CD4-positive, alpha-beta T cell (primary cell): Measurements from ENCODE around the gene STK32B. TPM values are rescaled to one million over a fixed set of nuclear protein-coding genes. Genes with fewer than 3 reads are reported as not detected.

Experiments
- ATAC-seq: fragments of 200-7000 bp; cut with Tn5 transposase; one replicate; pipeline ENCODE4 v1.10.0; 2022; ENCODE audit warnings: mild to moderate bottlenecking; ENCODE audit not compliant: poor library complexity
- CTCF ChIA-PET: fragments of 350-600 bp; sonication (Branson Sonifier 250); formaldehyde crosslinking; loops from one replicate; lab custom pipeline; 2021; ENCODE audit warnings: antibody characterized with exemption, inconsistent platforms; lab: Charles Lee
- POLR2A ChIA-PET: fragments of 350-600 bp; sonication (Branson Sonifier 250); formaldehyde crosslinking; loops from one replicate; lab custom pipeline; 2021; ENCODE audit warnings: antibody characterized with exemption, inconsistent platforms; lab: Charles Lee
- DNase-seq, 14 experiments: peaks; one replicate each; pipeline ENCODE4 v3.0.0-alpha.2; 2013 to 2020; ENCODE audit warnings: mixed read lengths in 2 of 14
- H3K27ac ChIP-seq, 2 donors: one replicate each; pipeline versions ENCODE4 v1.5.1 to v1.7.0; 2013; ENCODE audit warnings: low read length in 2 of 2, low read depth in 1 of 2, mild to moderate bottlenecking in 1 of 2
- H3K27me3 ChIP-seq, 2 experiments: 1 replicate in 1 of 2; 2 replicates in 1 of 2; pipeline versions ENCODE4 v1.6.1 to v1.7.0; 2013; ENCODE audit warnings: low read length in 2 of 2, control low read depth in 1 of 2, mild to moderate bottlenecking in 1 of 2, moderate library complexity in 1 of 2; ENCODE audit not compliant: insufficient read depth in 2 of 2, control insufficient read depth in 1 of 2
- H3K36me3 ChIP-seq: one replicate; pipeline ENCODE4 v1.6.1; 2013; ENCODE audit warnings: low read length, control low read depth; ENCODE audit not compliant: insufficient read depth
- H3K4me1 ChIP-seq: one replicate; pipeline ENCODE4 v1.6.1; 2013; ENCODE audit warnings: low read length, control low read depth; ENCODE audit not compliant: insufficient read depth
- H3K4me3 ChIP-seq: one replicate; pipeline ENCODE4 v1.5.1; 2013; ENCODE audit warnings: mild to moderate bottlenecking, low read length, moderate library complexity
- H3K9me3 ChIP-seq, 2 experiments: 1 replicate in 1 of 2; 2 replicates in 1 of 2; pipeline versions ENCODE4 v1.6.1 to v1.7.0; 2013; ENCODE audit warnings: low read length in 2 of 2, mild to moderate bottlenecking in 2 of 2, control low read depth in 1 of 2, moderate library complexity in 1 of 2; ENCODE audit not compliant: control insufficient read depth in 1 of 2, insufficient read depth in 1 of 2
- H3K27ac Mint-ChIP-seq: one replicate; pipeline ENCODE4 v1.8.0; 2020; ENCODE audit warnings: mixed read lengths
- H3K27me3 Mint-ChIP-seq: one replicate; pipeline ENCODE4 v1.8.0; 2021; ENCODE audit warnings: mixed read lengths
- H3K36me3 Mint-ChIP-seq: one replicate; pipeline ENCODE4 v1.8.0; 2021; ENCODE audit warnings: low read depth, mixed read lengths
- H3K4me1 Mint-ChIP-seq: one replicate; pipeline ENCODE4 v1.8.0; 2021; ENCODE audit warnings: low read depth, mixed read lengths
- H3K4me3 Mint-ChIP-seq: one replicate; pipeline ENCODE4 v1.8.0; 2020; ENCODE audit warnings: mild to moderate bottlenecking, mixed read lengths
- H3K9me3 Mint-ChIP-seq: one replicate; pipeline ENCODE4 v1.8.0; 2020; ENCODE audit warnings: mixed read lengths
- CTCF ChIP-seq: fragments of 200-600 bp; IDR thresholded peaks from one replicate; pipeline ENCODE4 v1.8.0; 2022; ENCODE audit warnings: antibody characterized with exemption, mild to moderate bottlenecking
- intact Hi-C, 2 experiments: fragments of 100-400 bp; cut with DNase I in 1 of 2; cut with micrococcal nuclease in 1 of 2; formaldehyde crosslinking; loops; one replicate each; pipeline versions ENCODE4 v1.15.1 to v1.9.0; 2023 to 2025; cut with DNase I, micrococcal nuclease
- total RNA-seq, 174 experiments: library from RNA in 2 of 174; stranded (reverse) in 2 of 174; gene quantifications; one replicate each; pipeline ENCODE4 v1.2.3 and lab custom pipeline; 2021 to 2026

STK32B gene
- total RNA-seq, 2 experiments from 2014 or later = not detected

GRCh38 chr4:5027346-5027745 is 23.9 kb upstream of the STK32B start:
- no peak overlapping the region for H3K4me3 ChIP-seq
- no peaks in the 10 kb centered on the region for H3K36me3 ChIP-seq
- H3K4me3 Mint-ChIP-seq = no peak overlapping the region
- CTCF ChIA-PET = no interaction called here
- ATAC-seq (no peak), DNase-seq (no peak)
- no peaks in the 10 kb centered on the region for H3K36me3 Mint-ChIP-seq
- peaks cover 0 to 8% of the 10 kb centered on the region in 2 experiments for H3K9me3 ChIP-seq
- H3K9me3 Mint-ChIP-seq = no peaks in the 10 kb centered on the region
- no peaks in the 10 kb centered on the region for H3K27me3 ChIP-seq
- H3K27me3 Mint-ChIP-seq = peaks cover 9% of the 10 kb centered on the region
- H3K4me1 Mint-ChIP-seq = no peaks in the 10 kb centered on the region
- POLR2A ChIA-PET = no interaction called here
- H3K27ac ChIP-seq = no peak overlapping the region
- H3K27ac Mint-ChIP-seq = no peak overlapping the region
- intact Hi-C loops = no loop called here
- H3K4me1 ChIP-seq = no peaks in the 10 kb centered on the region
- TF ChIP-seq CTCF = no peak

- no peak overlapping the region for H3K27ac ChIP-seq
- intact Hi-C loops = no loop called here
- CTCF ChIA-PET = no interaction called here
- no peak for TF ChIP-seq CTCF
- Mint-ChIP-seq H3K27ac (no peak overlapping the region), H3K27me3 (peaks cover 9% of the 10 kb centered on the region), H3K9me3 (no peaks in the 10 kb centered on the region), H3K4me1 (peaks cover 3% of the 10 kb centered on the region), H3K36me3 (no peaks in the 10 kb centered on the region), H3K4me3 (no peak overlapping the region)
- no peaks in the 10 kb centered on the region for H3K4me1 ChIP-seq
- no peaks in the 10 kb centered on the region for H3K36me3 ChIP-seq
- H3K9me3 ChIP-seq = peaks cover 0 to 8% of the 10 kb centered on the region in 2 experiments
- ATAC-seq (no peak), DNase-seq (no peak)
- H3K4me3 ChIP-seq = no peak overlapping the region
- H3K27me3 ChIP-seq = no peaks in the 10 kb centered on the region
- POLR2A ChIA-PET = no interaction called here
Measured at GRCh38 chr4:5028480-5028879, 22.8 kb upstream of the STK32B start.

GRCh38 chr4:5029447-5029846 is 21.8 kb upstream of the STK32B start:
- no peaks in the 10 kb centered on the region for H3K36me3 ChIP-seq
- H3K9me3 ChIP-seq = peaks cover 0 to 6% of the 10 kb centered on the region in 2 experiments
- H3K36me3 Mint-ChIP-seq = no peaks in the 10 kb centered on the region
- ChIA-PET CTCF (no interaction called here), POLR2A (no interaction called here)
- DNase-seq (no peak), ATAC-seq (no peak)
- peaks cover 9% of the 10 kb centered on the region for H3K27me3 Mint-ChIP-seq
- intact Hi-C loops = no loop called here
- H3K9me3 Mint-ChIP-seq = no peaks in the 10 kb centered on the region
- no peak overlapping the region for H3K4me3 Mint-ChIP-seq
- H3K27me3 ChIP-seq = no peaks in the 10 kb centered on the region
- no peaks in the 10 kb centered on the region for H3K4me1 ChIP-seq
- H3K27ac ChIP-seq = no peak overlapping the region
- H3K27ac Mint-ChIP-seq = no peak overlapping the region
- H3K4me3 ChIP-seq = no peak overlapping the region
- H3K4me1 Mint-ChIP-seq = peaks cover 11% of the 10 kb centered on the region
- TF ChIP-seq CTCF = no peak
